ENCODE data around the gene COL25A1. TPM values are rescaled to one million over a fixed set of nuclear protein-coding genes. Genes with fewer than 3 reads are reported as not detected.

The COL25A1 gene
- total RNA-seq, 1 donor from 2014 or later, result 5.6 TPM

- H3K4me3 ChIP-seq, result no peak overlapping the region
- H3K4me1 ChIP-seq, result no peaks in the 10 kb centered on the region
- intact Hi-C loops (cut with DNase I), result no loop called here
- H3K9me3 ChIP-seq, result peaks cover 0 to 3% of the 10 kb centered on the region in 2 donors
- DNase-seq (ENCODE audit: low spot score in 2 of 2), result no peak
- no peak for TF ChIP-seq CTCF (IDR thresholded peaks at IDR 0.05)
- no peaks in the 10 kb centered on the region for H3K27me3 ChIP-seq
- no peaks in the 10 kb centered on the region for H3K36me3 ChIP-seq
- H3K27ac ChIP-seq, result no peak overlapping the region
These were observed 281.6 kb downstream of the COL25A1 start for GRCh38 chr4:109020861-109021260.

- H3K9me3 ChIP-seq, result no peaks in the 10 kb centered on the region
- H3K4me3 ChIP-seq, result no peak overlapping the region
- no peak for DNase-seq (ENCODE audit: low spot score in 2 of 2)
- H3K36me3 ChIP-seq, result no peaks in the 10 kb centered on the region
- no peak overlapping the region for H3K27ac ChIP-seq
- intact Hi-C loops (cut with DNase I), result no loop called here
- H3K27me3 ChIP-seq, result no peaks in the 10 kb centered on the region
- no peaks in the 10 kb centered on the region for H3K4me1 ChIP-seq
- no peak for TF ChIP-seq CTCF (IDR thresholded peaks at IDR 0.05)
These were observed 286.3 kb downstream of the COL25A1 start for GRCh38 chr4:109016200-109016599.

GRCh38 chr4:109015413-109015810 is 287.0 kb downstream of the COL25A1 start:
- no peak overlapping the region for H3K4me3 ChIP-seq
- DNase-seq (ENCODE audit: low spot score in 2 of 2), result no peak
- no peaks in the 10 kb centered on the region for H3K36me3 ChIP-seq
- no peak for TF ChIP-seq CTCF (IDR thresholded peaks at IDR 0.05)
- no peaks in the 10 kb centered on the region for H3K9me3 ChIP-seq
- H3K4me1 ChIP-seq, result no peaks in the 10 kb centered on the region
- H3K27ac ChIP-seq, result no peak overlapping the region
- H3K27me3 ChIP-seq, result no peaks in the 10 kb centered on the region
- intact Hi-C loops (cut with DNase I), result no loop called here

- Histone ChIP-seq H3K27me3 (no peaks in the 10 kb centered on the region), H3K4me1 (no peaks in the 10 kb centered on the region), H3K36me3 (no peaks in the 10 kb centered on the region), H3K4me3 (no peak overlapping the region), H3K27ac (no peak overlapping the region), H3K9me3 (no peaks in the 10 kb centered on the region)
- no peak for TF ChIP-seq CTCF (IDR thresholded peaks at IDR 0.05)
- intact Hi-C loops (cut with DNase I), result no loop called here
- no peak for DNase-seq (ENCODE audit: low spot score in 2 of 2)
These were observed 287.7 kb downstream of the COL25A1 start for GRCh38 chr4:109014593-109015412.

- no peak for DNase-seq (ENCODE audit: low spot score in 2 of 2)
- H3K27me3 ChIP-seq, result no peaks in the 10 kb centered on the region
- no peaks in the 10 kb centered on the region for H3K4me1 ChIP-seq
- intact Hi-C loops (cut with DNase I), result no loop called here
- no peak for TF ChIP-seq CTCF (IDR thresholded peaks at IDR 0.05)
- no peak overlapping the region for H3K27ac ChIP-seq
- no peaks in the 10 kb centered on the region for H3K36me3 ChIP-seq
- no peaks in the 10 kb centered on the region for H3K9me3 ChIP-seq
- H3K4me3 ChIP-seq, result no peak overlapping the region
These were observed 290.1 kb downstream of the COL25A1 start for GRCh38 chr4:109012286-109012880.

Data from ascending aorta (tissue), 2 donors.